Endothelial cell of umbilical vein (primary cell): ENCODE results near the gene MAML3.

ENCODE experiments used
- CTCF ChIP-seq, 2 donors: IDR thresholded peaks; 1 replicate in 1 of 2; 2 replicates in 1 of 2; pipeline ENCODE4 v1.5.1; 2011; ENCODE audit warnings: low read length in 2 of 2, mild to moderate bottlenecking in 2 of 2, moderate library complexity in 2 of 2, control low read depth in 1 of 2, inconsistent platforms in 1 of 2, low read depth in 1 of 2; ENCODE audit not compliant: insufficient read depth in 1 of 2; ENCODE audit errors: extremely low read depth in 1 of 2
- EZH2 ChIP-seq: IDR thresholded peaks from 2 replicates; pipeline ENCODE4 v1.6.1; 2012; ENCODE audit warnings: borderline replicate concordance, low read depth, mild to moderate bottlenecking, moderate library complexity, low read length, inconsistent platforms; ENCODE audit not compliant: severe bottlenecking
- JUN ChIP-seq: IDR thresholded peaks from 2 replicates; pipeline ENCODE4 v1.6.1; 2011; ENCODE audit warnings: borderline replicate concordance, low read depth; ENCODE audit not compliant: insufficient read length, insufficient read depth

- TF ChIP-seq CTCF (IDR thresholded peaks at IDR 0.05; ENCODE audit: extremely low read depth in 1 of 2, insufficient read depth in 1 of 2, low read depth in 1 of 2, low read length in 2 of 2) (no peak), EZH2 (no peak), JUN (no peak)
Measured at GRCh38 chr4:139745111-139745639, 408.8 kb downstream of the MAML3 start.
